ENCODE measurements around the gene TMEM170A.

DNA sequence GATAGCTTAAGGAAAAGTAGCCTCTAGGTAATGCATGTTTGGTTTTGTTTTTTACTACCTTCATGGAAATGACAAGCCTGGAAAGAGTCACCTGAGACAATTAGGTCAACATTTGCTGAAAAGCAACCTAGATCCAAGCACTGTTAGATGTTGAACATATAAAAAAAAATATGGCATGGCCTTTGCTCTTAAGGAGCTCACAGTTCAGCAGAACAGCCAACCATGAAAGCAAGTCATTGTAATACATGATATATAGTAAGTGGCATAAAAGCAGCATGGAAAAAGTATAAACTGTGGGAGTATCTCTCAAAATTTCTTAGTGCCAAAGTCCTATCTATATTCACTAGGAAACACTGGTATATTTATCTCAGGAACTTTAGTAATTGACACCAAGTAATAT lies 62.8 kb downstream of the TMEM170A start:
- TF ChIP-seq, protein P1, sequence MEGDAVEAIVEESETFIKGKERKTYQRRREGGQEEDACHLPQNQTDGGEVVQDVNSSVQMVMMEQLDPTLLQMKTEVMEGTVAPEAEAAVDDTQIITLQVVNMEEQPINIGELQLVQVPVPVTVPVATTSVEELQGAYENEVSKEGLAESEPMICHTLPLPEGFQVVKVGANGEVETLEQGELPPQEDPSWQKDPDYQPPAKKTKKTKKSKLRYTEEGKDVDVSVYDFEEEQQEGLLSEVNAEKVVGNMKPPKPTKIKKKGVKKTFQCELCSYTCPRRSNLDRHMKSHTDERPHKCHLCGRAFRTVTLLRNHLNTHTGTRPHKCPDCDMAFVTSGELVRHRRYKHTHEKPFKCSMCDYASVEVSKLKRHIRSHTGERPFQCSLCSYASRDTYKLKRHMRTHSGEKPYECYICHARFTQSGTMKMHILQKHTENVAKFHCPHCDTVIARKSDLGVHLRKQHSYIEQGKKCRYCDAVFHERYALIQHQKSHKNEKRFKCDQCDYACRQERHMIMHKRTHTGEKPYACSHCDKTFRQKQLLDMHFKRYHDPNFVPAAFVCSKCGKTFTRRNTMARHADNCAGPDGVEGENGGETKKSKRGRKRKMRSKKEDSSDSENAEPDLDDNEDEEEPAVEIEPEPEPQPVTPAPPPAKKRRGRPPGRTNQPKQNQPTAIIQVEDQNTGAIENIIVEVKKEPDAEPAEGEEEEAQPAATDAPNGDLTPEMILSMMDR (IDR thresholded peaks at IDR 0.05) = no peak
- no peak for TF ChIP-seq POLR2A (IDR thresholded peaks at IDR 0.05)

Data from right lobe of liver (tissue), 4 donors.